ENCODE data around the gene GSX1.
"Not testable (repeated sequence)": the region's sequence is repeated elsewhere in the genome, so short reads cannot be mapped to it uniquely, and the experiment has no call there.

Gene GSX1

GRCh38 chr13:27813826-27814225, 21.5 kb downstream of the GSX1 start:
- Histone ChIP-seq H3K9me3 (ENCODE audit: control insufficient read depth, insufficient read depth, low read length) (no peaks in the 10 kb centered on the region), H3F3A (ENCODE audit: control insufficient read depth, insufficient read depth) (no peaks in the 10 kb centered on the region), H3K27ac (ENCODE audit: low read depth, low read length) (no peak overlapping the region), H3K4me3 (ENCODE audit: low read length) (no peak overlapping the region), H4K20me1 (ENCODE audit: control insufficient read depth, insufficient read depth, low read depth, low read length) (no peaks in the 10 kb centered on the region), H3K27me3 (ENCODE audit: control insufficient read depth, low read length) (peaks cover 6% of the 10 kb centered on the region; the same call in 1 of the 2 replicates), H3K79me2 (ENCODE audit: control insufficient read depth, low read length) (no peaks in the 10 kb centered on the region), H3K9me2 (replicated peaks; ENCODE audit: control insufficient read depth, low read length) (no peaks in the 10 kb centered on the region), H3K4me2 (ENCODE audit: low read length) (no peak overlapping the region), H3K36me3 (ENCODE audit: control insufficient read depth, low read length) (no peaks in the 10 kb centered on the region), H3K4me1 (ENCODE audit: control insufficient read depth, low read length) (no peaks in the 10 kb centered on the region)
- TF ChIP-seq EZH2phosphoT487 (IDR thresholded peaks at IDR 0.05; ENCODE audit: borderline replicate concordance, low read length): no peak
- TF ChIP-seq CTCF (IDR thresholded peaks at IDR 0.05; ENCODE audit: low read depth, low read length, poor library complexity, severe bottlenecking): no peak

- not testable (repeated sequence) for H3F3A ChIP-seq (ENCODE audit: control insufficient read depth, insufficient read depth); H3K36me3 ChIP-seq (ENCODE audit: control insufficient read depth, low read length); H3K4me2 ChIP-seq (ENCODE audit: low read length); H4K20me1 ChIP-seq (ENCODE audit: control insufficient read depth, insufficient read depth, low read depth, low read length); H3K9me2 ChIP-seq (replicated peaks; ENCODE audit: control insufficient read depth, low read length); H3K4me1 ChIP-seq (ENCODE audit: control insufficient read depth, low read length); H3K9me3 ChIP-seq (ENCODE audit: control insufficient read depth, insufficient read depth, low read length); H3K79me2 ChIP-seq (ENCODE audit: control insufficient read depth, low read length); H3K27ac ChIP-seq (ENCODE audit: low read depth, low read length); H3K4me3 ChIP-seq (ENCODE audit: low read length)
- H3K27me3 ChIP-seq (ENCODE audit: control insufficient read depth, low read length): peaks cover 36% of the 10 kb centered on the region
These were observed 25.5 kb downstream of the GSX1 start for GRCh38 chr13:27817832-27818231.

GRCh38 chr13:27820524-27821482, 28.5 kb downstream of the GSX1 start:
- Histone ChIP-seq H3K4me2 (ENCODE audit: low read length) (no peak overlapping the region), H3K9me2 (replicated peaks; ENCODE audit: control insufficient read depth, low read length) (no peaks in the 10 kb centered on the region), H3F3A (ENCODE audit: control insufficient read depth, insufficient read depth) (no peaks in the 10 kb centered on the region), H4K20me1 (ENCODE audit: control insufficient read depth, insufficient read depth, low read depth, low read length) (no peaks in the 10 kb centered on the region), H3K36me3 (ENCODE audit: control insufficient read depth, low read length) (no peaks in the 10 kb centered on the region), H3K9me3 (ENCODE audit: control insufficient read depth, insufficient read depth, low read length) (no peaks in the 10 kb centered on the region), H3K27ac (ENCODE audit: low read depth, low read length) (no peak overlapping the region), H3K79me2 (ENCODE audit: control insufficient read depth, low read length) (no peaks in the 10 kb centered on the region), H3K4me3 (ENCODE audit: low read length) (no peak overlapping the region), H3K27me3 (ENCODE audit: control insufficient read depth, low read length) (peaks cover 65% of the 10 kb centered on the region), H3K4me1 (ENCODE audit: control insufficient read depth, low read length) (no peaks in the 10 kb centered on the region)
- TF ChIP-seq CTCF (IDR thresholded peaks at IDR 0.05; ENCODE audit: low read depth, low read length, poor library complexity, severe bottlenecking) (no peak), EZH2phosphoT487 (IDR thresholded peaks at IDR 0.05; ENCODE audit: borderline replicate concordance, low read length) (no peak)

- Histone ChIP-seq H3K27ac (ENCODE audit: low read depth, low read length) (no peak overlapping the region), H3K36me3 (ENCODE audit: control insufficient read depth, low read length) (no peaks in the 10 kb centered on the region), H3K9me3 (ENCODE audit: control insufficient read depth, insufficient read depth, low read length) (no peaks in the 10 kb centered on the region), H4K20me1 (ENCODE audit: control insufficient read depth, insufficient read depth, low read depth, low read length) (no peaks in the 10 kb centered on the region), H3F3A (ENCODE audit: control insufficient read depth, insufficient read depth) (no peaks in the 10 kb centered on the region), H3K4me3 (ENCODE audit: low read length) (no peak overlapping the region), H3K27me3 (ENCODE audit: control insufficient read depth, low read length) (peaks cover 69% of the 10 kb centered on the region), H3K79me2 (ENCODE audit: control insufficient read depth, low read length) (no peaks in the 10 kb centered on the region), H3K9me2 (replicated peaks; ENCODE audit: control insufficient read depth, low read length) (no peaks in the 10 kb centered on the region), H3K4me2 (ENCODE audit: low read length) (no peak overlapping the region), H3K4me1 (ENCODE audit: control insufficient read depth, low read length) (peaks cover 6% of the 10 kb centered on the region; the same call in 1 of the 2 replicates)
- no peak for TF ChIP-seq CTCF (IDR thresholded peaks at IDR 0.05; ENCODE audit: low read depth, low read length, poor library complexity, severe bottlenecking)
- no peak for TF ChIP-seq EZH2phosphoT487 (IDR thresholded peaks at IDR 0.05; ENCODE audit: borderline replicate concordance, low read length)
These were observed 29.3 kb downstream of the GSX1 start for GRCh38 chr13:27821566-27821965.

Measured in DOHH2 (cell line).